HG03097 (cell line): ENCODE data around the gene TCF12.

Experiments used
- ATAC-seq: cut with Tn5 transposase; IDR thresholded peaks from one replicate; pipeline ENCODE4 v1.9.1; 2021; ENCODE audit not compliant: unreplicated experiment, low FRiP score

The TCF12 gene

GRCh38 chr15:57038040-57038439 is 119.6 kb downstream of the TCF12 start:
- no peak for ATAC-seq

GRCh38 chr15:57038496-57038895 is 120.1 kb downstream of the TCF12 start:
- no peak for ATAC-seq

- no peak for ATAC-seq
Observed at GRCh38 chr15:57041416-57041815, 123.0 kb downstream of the TCF12 start.

- ATAC-seq, result no peak
Observed at GRCh38 chr15:57044072-57044702, 125.7 kb downstream of the TCF12 start.

GRCh38 chr15:57044970-57045369 is 126.5 kb downstream of the TCF12 start:
- no peak for ATAC-seq

GRCh38 chr15:57045741-57046382 is 127.4 kb downstream of the TCF12 start:
- ATAC-seq, result no peak

GRCh38 chr15:57048930-57049549 is 130.6 kb downstream of the TCF12 start:
- no peak for ATAC-seq

GRCh38 chr15:57053470-57053869 is 135.0 kb downstream of the TCF12 start:
- no peak for ATAC-seq

- no peak for ATAC-seq
Observed at GRCh38 chr15:57054204-57054750, 135.8 kb downstream of the TCF12 start.

- no peak for ATAC-seq
Observed at GRCh38 chr15:57056357-57056756, 137.9 kb downstream of the TCF12 start.

GRCh38 chr15:57057134-57057930 is 138.9 kb downstream of the TCF12 start:
- ATAC-seq, result no peak

GRCh38 chr15:57059026-57059660 is 140.7 kb downstream of the TCF12 start:
- ATAC-seq, result no peak

- ATAC-seq, result no peak
Observed at GRCh38 chr15:57060799-57061198, 142.4 kb downstream of the TCF12 start.

- no peak for ATAC-seq
Observed at GRCh38 chr15:57061281-57061680, 142.8 kb downstream of the TCF12 start.

- no peak for ATAC-seq
Observed at GRCh38 chr15:57061696-57062095, 143.3 kb downstream of the TCF12 start.

GRCh38 chr15:57064033-57064432 is 145.6 kb downstream of the TCF12 start:
- ATAC-seq, result no peak

GRCh38 chr15:57069423-57069822 is 151.0 kb downstream of the TCF12 start:
- no peak for ATAC-seq

- no peak for ATAC-seq
Observed at GRCh38 chr15:57070674-57071073, 152.2 kb downstream of the TCF12 start.

- ATAC-seq, result no peak
Observed at GRCh38 chr15:57079446-57079845, 161.0 kb downstream of the TCF12 start.

GRCh38 chr15:57079931-57080620 is 161.6 kb downstream of the TCF12 start:
- ATAC-seq, result no peak
